ENCODE data around the gene SLC16A5.
"Not testable (repeated sequence)": the region's sequence is repeated elsewhere in the genome, so short reads cannot be mapped to it uniquely, and the experiment has no call there.

SLC16A5 gene

DNA sequence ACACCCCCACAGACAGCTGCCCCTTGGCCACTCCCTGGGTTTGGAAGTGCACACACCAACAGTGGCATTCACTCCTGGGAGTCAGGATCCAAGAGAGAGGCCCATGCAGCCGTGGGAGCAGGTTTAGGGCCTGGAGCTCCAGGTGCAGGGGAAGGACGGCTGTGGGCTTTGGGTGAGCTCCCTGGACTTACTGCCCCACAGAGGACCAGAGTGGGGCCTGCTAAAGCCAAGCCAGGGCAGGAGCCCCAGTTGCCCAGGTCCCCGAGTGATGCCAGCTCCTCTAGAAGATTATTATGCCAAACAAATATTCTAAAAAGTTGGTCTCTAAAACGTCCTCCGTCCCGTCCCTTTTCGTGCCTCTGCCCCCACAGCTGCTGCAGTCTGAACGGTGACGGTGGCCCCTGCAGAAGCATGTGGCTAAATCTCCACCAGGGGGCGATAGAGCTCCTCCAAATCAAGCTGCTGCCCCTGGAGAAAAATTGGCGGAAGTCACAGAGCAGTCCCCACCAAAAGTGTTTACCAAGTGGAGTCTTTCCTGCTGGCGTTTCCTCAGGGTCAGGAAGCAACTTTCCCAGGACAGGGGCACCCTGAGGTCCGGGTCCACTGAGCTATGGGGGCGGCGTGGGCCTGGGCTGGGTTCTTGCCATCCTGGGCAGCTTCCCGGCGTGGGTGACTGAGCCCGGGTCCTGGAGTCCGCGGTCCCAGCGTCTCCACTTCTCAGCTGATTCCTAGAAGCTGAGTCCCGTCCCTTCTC is 26.2 kb downstream of the SLC16A5 start:
- peak; percentile 77 for DNase-seq

DNA sequence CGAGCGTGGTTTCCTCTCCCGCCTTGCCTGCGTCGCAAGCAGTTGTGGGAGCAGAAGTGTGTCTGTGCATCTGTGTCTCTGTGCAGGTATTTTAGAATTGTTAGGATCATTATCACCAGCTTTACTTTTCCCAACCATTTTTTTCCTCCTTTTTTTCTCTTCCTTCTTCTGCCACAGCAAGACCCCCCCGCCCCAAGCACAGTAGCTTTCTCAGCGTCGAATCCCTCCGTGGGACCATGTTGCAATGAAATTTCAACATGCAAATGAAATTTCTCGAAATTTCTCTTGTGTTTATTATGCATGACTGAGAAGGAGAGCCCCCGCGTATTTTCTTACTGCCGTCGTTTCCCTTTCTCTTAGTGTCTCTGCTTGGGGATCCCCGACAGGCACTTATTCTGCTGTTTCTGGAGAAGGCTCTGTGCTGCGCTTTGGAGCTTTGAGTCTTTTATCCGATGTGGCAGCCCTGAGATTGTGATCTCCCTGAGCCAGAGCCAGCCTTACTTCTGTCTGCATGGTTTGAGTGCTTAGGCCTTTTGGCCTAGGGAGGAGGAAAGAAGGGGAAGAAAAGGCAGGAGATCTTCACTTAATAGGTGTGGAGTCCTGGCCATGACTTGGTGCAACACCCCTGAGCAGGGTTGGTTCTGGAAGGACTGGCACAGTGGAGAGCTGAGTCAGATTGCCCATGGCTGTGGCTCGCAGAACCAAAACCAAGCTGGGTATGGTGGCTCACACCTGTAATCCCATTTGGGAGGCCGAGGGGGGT is 27.0 kb downstream of the SLC16A5 start:
- DNase-seq, result no peak

DNA sequence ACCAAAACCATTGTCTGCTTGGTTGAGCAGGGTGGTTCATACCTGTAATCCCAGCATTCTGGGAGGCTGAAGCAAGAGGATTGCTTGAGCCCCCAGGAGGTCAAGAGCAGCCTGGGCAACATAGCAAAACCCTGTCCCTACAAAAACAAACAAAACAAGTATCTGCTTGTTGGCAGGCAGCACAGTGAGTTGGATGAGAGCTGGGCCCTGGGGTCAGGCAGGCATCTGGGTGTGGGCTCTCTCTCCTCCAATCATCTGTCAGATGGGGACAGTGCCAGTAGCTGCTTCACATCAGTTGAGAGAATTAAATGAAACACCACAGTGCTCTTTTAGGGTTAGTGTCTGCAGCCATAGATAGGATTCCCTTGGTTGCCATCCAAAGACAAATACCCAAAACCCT is 27.8 kb downstream of the SLC16A5 start:
- DNase-seq, result no peak

DNA sequence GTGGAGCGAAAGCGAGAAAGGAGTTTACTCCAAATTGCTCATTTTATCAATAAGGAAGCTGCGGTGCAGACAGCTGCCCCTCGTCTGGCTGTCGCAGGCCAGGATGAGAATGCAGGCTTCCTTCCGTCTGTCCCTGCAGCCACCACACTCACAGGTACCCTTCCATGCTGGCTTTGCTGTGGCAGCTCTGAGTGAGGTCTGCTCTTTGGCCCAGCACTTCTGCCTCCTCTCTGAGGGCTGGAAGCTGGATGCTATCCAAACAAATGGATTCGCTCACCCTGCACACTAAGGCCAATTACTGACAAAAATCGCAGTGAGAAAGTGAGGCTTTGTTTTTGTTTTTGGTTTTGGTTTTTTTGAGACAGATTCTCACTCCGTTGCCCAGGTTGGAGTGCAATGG is 29.0 kb downstream of the SLC16A5 start:
- DNase-seq, result no peak

DNA sequence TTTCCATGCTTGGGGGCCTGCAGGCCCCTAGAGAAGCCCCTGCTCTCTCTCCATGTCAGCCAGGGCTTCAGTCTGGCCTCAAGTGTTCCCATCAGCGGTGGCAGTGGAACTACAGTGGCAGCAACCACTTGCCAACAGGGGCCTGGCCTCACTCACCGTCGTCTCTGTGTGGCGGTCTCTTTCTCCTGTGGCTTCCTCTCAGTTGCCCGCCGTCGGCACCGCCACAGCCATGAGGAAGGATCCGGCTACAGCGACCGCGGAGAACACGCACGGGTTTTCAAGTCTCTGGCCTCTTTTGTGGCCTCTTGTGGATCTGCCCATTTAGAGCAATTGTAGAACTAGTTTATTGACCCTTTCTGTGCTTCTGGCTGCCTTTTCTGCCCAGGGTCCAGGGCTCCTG is 30.6 kb downstream of the SLC16A5 start:
- DNase-seq, result no peak

DNA sequence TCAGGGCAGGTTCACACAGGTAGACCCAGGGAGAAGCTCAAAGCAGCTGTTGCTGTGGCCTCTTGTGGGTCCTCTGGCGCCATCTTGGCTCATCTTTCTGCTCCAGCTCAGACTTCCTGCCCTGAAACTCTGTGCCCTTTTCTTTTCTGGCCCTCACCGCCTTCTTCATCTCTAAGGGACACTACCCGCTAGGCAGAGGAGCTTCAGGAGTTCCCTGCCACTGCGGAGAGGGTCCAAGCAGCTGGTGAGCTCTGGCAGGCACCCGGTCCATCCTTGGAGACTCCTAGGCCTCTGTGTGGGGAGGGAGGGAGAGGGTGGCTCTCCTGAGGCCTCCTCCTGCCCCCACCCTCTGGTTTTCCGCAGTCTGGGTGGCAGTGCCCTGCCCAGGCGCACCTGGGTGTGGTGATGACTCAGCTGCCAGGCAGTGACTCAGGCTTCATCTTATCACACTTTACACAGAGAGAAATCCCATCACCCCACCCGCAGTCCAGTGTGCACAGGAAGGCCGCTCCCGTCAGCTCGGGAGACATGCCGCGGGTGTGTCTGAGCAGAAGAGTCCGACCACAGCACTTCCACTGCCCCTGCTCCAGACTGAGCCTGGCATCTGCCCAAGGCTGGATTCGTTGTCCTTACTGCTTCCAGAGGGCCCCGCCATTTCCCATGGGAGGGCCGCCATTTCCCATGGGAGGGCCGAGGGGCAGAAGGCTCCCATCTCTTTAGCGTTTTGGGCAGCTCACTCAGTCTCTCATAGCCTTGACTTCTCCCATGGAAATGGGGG is 36.5 kb downstream of the SLC16A5 start:
- DNase-seq, result peak; percentile 71

DNA sequence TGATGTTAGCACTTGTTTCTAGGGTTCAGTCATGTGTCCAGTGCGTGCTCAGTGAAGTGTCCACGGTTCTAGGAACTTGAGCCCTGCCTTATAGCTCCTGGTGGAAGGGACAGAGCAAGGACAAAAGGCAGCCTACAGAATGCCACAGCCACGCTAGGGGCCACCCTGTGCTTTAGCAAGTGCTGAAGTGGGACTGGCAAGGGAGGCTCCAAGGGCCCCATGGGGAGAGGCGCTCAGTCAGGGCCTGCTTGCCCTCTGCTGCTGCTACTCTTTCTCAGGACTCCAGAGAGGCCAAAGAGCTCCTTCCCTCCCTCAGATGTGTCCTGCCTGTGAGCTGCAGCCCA is 37.0 kb downstream of the SLC16A5 start:
- DNase-seq, result no peak

DNA sequence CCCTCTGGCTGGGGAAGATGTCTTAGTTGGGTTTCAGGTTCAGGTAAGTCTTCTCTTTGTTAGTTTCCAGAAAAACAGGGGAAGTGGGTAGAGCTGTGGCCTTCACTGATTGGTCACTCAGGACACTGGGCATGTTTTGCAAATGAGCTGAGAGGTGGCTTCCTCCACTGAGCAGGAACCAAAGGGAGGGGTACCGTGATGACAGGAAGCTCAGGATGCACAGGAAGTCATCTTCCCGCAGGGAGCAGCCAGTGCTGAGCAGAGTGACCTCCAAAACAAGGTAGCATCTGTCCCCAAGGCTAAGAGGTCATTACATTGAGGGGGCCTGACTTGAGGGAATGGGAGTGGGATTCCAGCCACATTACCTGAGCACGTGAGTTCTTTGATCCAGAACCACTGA is 38.2 kb downstream of the SLC16A5 start:
- no peak for DNase-seq

DNA sequence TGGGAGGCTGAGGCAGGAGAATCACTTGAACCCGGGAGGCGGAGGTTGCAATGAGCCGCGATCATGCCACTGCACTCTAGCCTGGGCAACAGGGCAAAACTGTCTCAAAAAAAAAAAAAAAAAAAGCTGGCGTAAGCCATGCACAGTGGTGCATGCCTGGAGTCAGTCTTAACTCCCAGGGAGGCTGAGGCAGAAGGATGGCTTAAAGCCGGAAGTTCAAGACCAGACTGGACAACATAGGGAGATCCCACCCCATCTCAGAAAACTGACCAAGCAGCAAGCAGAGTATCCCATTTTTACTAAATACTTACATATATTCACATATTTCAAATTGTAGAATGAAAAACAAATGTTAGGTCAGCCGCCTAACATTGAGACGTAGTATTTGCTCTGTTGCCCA is 39.2 kb downstream of the SLC16A5 start:
- DNase-seq, result no peak

DNA sequence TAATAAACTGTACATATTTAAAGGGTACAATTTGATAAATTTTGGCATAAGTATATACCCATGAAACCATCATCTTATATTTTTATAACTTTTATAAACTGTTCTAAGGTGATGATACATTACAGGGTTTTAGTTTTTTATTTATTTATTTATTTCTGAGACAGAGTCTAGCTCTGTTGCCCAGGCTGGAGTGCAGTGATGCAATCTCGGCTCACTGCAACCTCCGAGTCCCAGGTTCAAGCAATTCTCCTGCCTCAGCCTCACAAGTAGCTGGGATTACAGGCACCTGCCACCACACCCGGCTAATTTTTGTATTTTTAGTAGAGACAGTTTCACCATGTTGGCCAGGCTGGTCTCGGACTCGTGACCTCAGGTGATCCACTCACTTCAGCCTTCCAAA is 40.2 kb downstream of the SLC16A5 start:
- not testable (repeated sequence) for DNase-seq

DNA sequence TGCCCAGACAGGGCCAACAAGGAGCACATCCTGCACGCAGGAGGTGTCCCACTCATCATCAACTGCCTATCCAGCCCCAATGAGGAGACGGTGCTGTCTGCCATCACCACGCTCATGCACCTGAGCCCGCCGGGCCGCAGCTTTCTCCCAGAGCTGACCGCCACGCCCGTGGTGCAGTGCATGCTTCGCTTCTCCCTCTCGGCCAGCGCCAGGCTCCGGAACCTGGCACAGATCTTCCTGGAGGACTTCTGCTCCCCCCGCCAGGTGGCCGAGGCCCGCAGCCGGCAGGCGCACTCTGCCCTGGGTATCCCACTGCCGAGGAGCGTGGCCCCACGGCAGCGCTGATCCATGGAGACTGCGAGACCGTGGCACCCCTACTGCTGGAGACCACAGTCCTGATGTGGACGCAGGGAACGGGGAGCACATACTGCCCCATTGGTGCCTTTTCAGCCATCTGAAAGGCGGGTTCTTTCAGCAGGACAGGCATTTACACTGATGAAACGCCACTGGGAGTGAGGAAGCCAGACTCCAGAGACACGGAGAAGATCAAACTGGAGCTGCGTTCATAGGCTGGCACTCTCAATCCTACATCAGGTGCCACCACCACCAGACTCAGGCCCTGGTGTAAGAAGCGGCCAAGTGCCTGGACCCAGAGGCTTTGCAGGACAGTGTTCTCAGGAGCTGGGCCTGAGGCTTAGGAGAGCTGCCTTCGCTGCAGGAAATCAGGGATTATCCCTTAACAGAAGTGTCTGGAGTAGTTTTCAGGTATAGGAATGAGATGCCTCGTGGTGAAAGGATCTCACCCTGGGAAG is 41.1 kb downstream of the SLC16A5 start:
- no peak for DNase-seq

DNA sequence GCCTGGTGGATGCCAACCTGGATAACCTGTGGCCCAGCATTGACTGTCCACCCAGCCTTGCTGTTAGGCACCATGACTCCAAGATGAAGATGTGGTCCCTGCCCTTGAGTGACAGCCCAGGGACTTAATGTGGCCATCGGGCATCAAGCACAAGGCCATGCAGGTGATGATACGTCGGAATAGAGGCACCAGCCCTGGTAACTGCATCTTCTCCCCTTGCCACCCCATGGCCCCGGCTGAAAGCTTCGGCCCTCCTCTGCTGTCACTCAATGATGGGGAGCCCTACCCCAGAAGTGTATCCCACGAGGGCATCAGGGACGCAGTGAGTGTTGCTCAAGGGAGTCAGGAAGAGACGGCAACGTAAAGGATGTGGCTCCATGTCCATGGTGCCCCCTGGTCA is 41.8 kb downstream of the SLC16A5 start:
- no peak for DNase-seq

DNA sequence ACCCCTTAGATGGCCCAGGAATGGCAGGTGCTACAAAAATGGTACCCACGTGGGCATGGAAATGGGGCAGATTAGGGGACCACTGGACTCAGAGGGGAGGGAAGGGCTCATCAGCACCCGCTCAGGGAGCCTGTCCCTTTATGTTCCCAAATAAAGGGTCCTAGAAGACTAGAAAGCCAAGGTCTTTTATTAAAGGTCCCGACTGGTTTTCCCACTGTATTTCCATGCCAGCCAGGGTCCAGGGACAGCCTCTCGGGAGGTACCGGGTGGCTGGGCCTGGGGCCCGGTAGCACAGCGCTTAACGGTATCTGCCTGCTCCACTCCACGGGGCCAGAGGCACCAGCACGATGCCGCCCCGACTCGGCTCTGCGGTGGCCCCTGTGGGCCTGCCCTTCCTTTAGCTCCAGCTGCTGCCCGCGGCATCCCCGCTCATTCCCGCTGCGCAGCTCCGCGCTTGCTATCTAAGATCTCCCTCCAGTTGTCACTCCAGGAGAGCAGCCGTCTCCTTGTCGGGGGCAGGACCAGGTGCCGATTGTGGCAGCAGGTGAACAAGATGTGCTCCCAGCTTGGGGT is 42.4 kb downstream of the SLC16A5 start:
- no peak for DNase-seq

DNA sequence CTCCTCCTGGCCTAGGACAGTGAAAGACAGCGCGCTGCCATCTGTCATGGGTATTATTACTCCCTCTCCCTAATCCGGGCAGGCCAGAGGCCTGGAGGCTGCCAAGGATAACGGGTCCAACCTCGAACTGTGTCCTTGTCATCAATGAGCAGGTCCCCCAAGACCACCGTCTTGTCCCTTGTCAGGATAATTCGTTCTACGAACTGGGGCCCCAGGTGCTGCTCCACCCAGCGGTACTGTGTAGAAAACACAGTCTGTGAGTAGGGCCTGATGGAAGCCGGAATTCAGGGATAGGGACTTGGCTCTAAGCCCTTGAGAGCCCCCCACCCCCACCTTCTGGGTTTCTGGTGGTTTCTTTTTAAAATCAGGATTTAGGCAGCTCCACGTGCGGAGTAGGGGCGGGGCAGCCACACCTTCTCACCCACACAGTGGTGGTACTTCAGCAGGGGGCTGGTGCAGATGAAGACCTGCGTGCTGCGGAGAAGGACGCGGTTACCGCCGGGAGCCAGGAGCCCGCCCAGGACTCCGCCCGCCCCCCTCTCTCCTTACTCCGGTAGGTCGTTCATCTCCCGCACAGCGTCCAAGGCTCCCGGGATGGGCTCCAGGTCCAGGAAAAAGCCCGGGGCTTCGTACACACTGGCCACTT is 43.0 kb downstream of the SLC16A5 start:
- peak; percentile 30 for DNase-seq

DNA sequence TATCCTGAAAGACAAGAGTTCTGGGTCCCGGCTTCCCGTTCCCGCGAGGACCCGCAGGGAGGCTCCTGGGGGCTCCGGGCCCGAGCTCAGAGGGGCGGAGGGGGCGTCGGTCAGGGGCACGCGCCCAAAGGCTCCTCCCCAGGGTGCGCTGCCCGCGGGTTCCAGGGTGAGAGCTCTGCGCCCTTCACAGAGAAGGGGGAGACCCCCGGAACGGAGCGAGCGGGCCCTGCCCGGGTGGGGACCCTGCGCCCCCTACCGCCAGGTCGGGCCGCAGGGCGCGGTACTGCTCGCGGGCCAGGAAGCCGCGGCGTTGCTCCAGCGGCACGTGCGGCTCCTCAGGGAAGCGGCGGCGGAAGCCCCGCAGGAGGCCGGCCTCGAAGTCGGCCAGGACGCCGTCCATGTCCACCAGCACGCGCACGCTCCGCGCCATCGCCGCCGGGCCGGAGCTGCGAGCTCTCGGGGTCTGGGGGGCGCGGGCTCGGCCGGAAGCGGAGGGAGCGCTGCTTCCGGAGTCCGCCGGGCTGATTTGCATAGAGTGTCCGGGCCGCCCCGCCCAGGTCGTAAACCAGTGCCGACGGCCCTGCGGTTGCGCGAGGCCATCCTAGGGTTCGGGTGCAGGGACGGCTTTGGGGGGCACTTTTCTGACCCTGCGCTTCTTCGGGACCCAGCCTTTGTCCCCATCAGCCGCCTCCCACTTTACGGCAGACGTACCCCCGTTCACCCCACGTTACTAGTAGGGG is 43.7 kb downstream of the SLC16A5 start, which contains the start of gene NT5C:
NT5C (minus strand) TSS at position 465 of the 740 bp plus-strand sequence; CDS start at position 430, 35 bp downstream.
- DNase-seq, result peak; percentile 50

DNA sequence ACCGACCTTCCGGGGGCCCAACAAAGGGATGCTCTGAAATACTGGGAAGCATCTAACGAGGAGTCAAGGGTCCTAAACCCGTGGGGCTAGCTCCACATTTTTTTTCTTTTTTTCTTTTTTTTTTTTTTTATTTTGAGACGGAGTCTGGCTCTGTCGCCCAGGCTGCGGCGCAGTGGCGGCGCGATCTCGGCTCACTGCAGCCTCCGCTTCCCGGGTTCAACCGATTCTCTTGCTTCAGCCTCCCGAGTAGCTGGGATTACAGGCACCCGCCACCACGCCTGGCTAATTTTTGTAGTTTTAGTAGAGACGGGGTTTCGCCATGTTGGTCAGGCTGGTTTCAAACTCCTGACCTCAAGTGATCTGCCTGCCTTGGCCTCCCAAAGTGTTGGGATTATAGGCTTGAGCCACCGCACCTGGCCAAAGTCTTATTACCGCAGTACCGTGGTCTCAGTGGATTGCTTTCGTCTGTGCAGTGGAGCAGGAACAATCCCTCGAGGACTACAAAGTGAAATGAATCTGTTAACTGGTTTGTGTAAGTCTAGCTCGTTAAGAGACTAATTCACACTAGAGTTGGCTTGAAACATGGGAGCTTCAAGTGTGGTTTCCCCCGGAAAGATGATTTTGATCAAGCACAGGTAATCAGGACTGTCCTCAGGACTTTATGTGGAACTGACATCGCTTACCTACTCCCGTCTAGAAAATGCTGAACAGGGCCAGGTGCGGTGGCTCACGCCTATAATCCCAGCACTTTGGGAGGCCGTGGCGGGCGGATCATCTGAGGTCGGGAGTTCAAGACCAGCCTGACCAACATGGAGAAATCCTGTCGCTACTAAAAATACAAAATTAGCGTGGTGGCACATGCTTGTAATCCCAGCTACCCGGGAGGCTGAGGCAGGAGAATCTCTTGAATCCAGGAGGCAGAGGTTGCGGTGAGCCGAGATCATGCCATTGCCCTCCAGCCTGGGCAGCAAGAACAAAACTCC is 44.6 kb downstream of the SLC16A5 start:
- not testable (repeated sequence) for DNase-seq

DNA sequence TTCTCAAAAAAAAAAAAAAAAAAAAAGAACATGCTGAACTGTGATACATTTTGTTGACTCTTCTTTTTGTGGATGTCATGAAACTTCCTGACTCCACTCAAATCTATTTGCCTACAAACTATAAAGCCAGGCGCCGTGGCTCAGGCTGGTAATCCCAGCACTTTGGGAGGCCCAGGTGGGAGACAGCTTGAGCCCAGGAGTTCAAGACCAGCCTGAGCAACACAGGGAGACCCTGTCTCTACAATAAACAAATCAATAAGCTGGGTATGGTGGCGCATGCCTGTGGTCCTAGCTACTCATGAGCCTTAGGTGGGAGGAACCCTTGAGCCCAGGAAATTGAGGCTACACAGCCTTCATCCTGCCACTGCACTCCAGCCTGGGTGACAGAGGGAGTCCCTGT is 45.2 kb downstream of the SLC16A5 start:
- no peak for DNase-seq

DNA sequence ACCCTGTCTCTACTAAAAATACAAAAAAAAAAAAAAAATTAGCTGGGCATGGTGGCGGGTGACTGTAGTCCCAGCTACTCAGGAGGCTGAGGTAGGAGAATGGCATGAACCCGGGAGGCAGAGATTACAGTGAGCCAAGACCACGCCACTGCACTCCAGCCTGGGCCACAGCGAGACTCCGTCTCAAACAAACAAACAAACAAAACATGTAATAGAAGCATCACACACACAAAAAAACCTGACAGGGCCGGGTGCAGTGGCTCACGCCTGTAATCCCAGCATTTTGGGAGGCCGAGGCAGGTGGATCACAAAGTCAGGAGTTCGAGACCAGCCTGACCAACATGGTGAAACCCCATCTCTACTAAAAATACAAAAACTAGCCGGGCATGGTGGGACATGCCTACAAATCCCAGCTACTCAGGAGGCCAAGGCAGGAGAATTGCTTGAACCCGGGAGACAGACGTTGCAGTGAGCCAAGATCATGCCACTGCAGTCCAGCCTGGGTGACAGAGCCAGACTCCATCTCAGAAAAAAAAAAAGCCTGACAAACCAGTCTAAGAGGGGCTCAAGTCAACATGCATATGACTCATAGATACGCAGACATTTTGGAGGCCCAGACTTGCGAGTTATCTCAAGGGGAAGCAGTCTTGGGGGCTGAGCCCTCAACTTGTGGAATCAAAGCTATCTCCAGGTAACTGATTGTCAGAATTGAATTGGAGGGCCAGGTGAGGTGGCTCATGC is 46.0 kb downstream of the SLC16A5 start:
- not testable (repeated sequence) for DNase-seq

DNA sequence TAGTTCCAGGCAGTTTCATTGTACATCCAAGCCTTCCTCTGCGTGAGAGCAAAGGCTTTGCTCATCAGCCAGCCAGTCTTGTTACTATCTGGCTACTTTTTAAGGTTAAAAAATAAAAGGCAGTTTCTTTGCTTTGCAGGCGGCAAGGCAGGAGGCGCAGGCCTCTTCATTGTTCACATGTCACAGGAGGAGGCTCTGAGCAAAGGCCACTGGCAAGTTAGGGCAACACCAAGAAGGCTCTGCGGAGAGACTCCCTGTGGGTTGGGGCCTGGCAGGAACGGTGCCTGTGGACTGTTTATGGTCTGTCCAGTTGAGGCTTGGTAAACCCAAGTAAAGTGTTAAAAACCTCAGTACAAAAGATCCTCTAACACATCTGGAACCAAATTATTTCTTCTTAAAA is 47.7 kb downstream of the SLC16A5 start:
- DNase-seq, result no peak
